Gastroesophageal sphincter (tissue), 4 donors: ENCODE measurements around the gene KRTCAP3. TPM values are rescaled to one million over a fixed set of nuclear protein-coding genes. Genes with fewer than 3 reads are reported as not detected.

Experiments used
- ATAC-seq: fragments of 150-250 bp; one replicate; pipeline ENCODE4 v1.9.1; 2016; ENCODE audit warnings: mild to moderate bottlenecking, moderate library complexity
- H3K27ac ChIP-seq, 4 donors: fragments of 200-600 bp; sonication (generic) in 3 of 4; 1 replicate in 3 of 4; 2 replicates in 1 of 4; pipeline ENCODE4 v1.5.1; 2016 to 2019
- H3K27me3 ChIP-seq: fragments of 200-600 bp; sonication (generic); one replicate; pipeline ENCODE4 v1.5.1; 2019
- H3K36me3 ChIP-seq, 2 donors: fragments of 200-600 bp; sonication (generic); one replicate each; pipeline ENCODE4 v1.5.1; 2019; ENCODE audit warnings: control low read depth in 1 of 2
- H3K4me1 ChIP-seq, 3 donors: fragments of 200-600 bp; sonication (generic); 1 replicate in 2 of 3; 2 replicates in 1 of 3; pipeline ENCODE4 v1.5.1; 2016 to 2019; ENCODE audit warnings: control low read depth in 2 of 3
- H3K4me3 ChIP-seq, 2 donors: fragments of 200-600 bp; sonication (generic); one replicate each; pipeline ENCODE4 v1.5.1; 2019; ENCODE audit warnings: mild to moderate bottlenecking in 1 of 2, moderate library complexity in 1 of 2
- H3K9me3 ChIP-seq, 3 donors: fragments of 200-600 bp; sonication (generic); one replicate each; pipeline ENCODE4 v1.5.1; 2017 to 2019; ENCODE audit warnings: control low read depth in 2 of 3
- EP300 ChIP-seq: sonication (generic); formaldehyde crosslinking; IDR thresholded peaks from one replicate; pipeline ENCODE4 v1.6.1; 2017; ENCODE audit warnings: antibody characterized with exemption, mild to moderate bottlenecking
- POLR2A ChIP-seq, 2 donors: fragments of 450-650 bp; IDR thresholded peaks; one replicate each; pipeline ENCODE4 v1.6.1; 2017; ENCODE audit warnings: antibody characterized with exemption in 2 of 2, mild to moderate bottlenecking in 2 of 2, moderate library complexity in 1 of 2
- POLR2AphosphoS5 ChIP-seq: sonication (generic); formaldehyde crosslinking; IDR thresholded peaks from one replicate; pipeline ENCODE4 v1.6.1; 2017; ENCODE audit warnings: antibody characterized with exemption
- WGBS, 2 donors: methylation state at CpG; one replicate each; pipeline ENCODE4 v1.1.5; 2018; ENCODE audit warnings: low coverage in 1 of 2; 5-methylcytosine and 5-hydroxymethylcytosine counted together
- total RNA-seq, 4 donors: library from RNA; depleted of rRNA; stranded (reverse); fragments of >200 nt; gene quantifications; one replicate each; pipeline ENCODE4 v1.1.0, GENCODE V29; 2016
- TF ChIP-seq, protein P1 (sequence below), 4 experiments: fragments of 200-600 bp in 2 of 4; fragments of 450-650 bp in 2 of 4; sonication (generic) in 1 of 4; IDR thresholded peaks; one replicate each; pipeline ENCODE4 v1.5.1; 2017 to 2019; ENCODE audit warnings: antibody characterized with exemption in 4 of 4, mild to moderate bottlenecking in 2 of 4, moderate library complexity in 2 of 4

KRTCAP3 gene
- total RNA-seq, 4 donors from 2014 or later, result 0.94 to 1.1 TPM; not detected in 2

DNA sequence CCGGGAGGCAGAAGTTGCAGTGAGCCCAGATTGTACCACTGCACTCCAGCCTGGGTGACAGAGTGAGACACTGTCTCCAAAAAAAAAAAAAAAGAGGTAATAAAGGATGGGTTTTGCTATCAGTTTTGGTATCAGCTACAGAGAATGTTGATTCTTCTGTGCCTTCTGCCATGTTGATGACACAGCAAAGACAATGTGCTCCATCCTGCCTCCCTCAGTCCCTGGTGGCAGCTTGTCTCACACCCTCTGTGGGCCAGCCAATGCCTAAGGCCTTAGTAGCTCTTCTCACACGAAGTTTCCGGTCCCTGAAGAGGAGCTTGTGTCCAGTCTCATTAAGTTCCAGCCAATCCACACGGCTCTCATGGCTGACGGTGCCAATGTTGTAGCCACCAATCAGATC lies 29.8 kb downstream of the KRTCAP3 start:
- 93% methylated on average over 5 of the region's 5 CpGs; no CpG with 5 or more reads in 1 of the 2 donors for WGBS, 2 donors
- ATAC-seq, result no peak
- Histone ChIP-seq H3K27me3 (no peaks in the 10 kb centered on the region), H3K27ac (no peak overlapping the region), H3K4me1 (no peaks in the 10 kb centered on the region), H3K9me3 (no peaks in the 10 kb centered on the region), H3K4me3 (no peak overlapping the region), H3K36me3 (peaks cover 0 to 82% of the 10 kb centered on the region in 2 donors)
- no peak for TF ChIP-seq POLR2A (IDR thresholded peaks at IDR 0.05)
- no peak for TF ChIP-seq POLR2AphosphoS5
- TF ChIP-seq EP300, result no peak

DNA sequence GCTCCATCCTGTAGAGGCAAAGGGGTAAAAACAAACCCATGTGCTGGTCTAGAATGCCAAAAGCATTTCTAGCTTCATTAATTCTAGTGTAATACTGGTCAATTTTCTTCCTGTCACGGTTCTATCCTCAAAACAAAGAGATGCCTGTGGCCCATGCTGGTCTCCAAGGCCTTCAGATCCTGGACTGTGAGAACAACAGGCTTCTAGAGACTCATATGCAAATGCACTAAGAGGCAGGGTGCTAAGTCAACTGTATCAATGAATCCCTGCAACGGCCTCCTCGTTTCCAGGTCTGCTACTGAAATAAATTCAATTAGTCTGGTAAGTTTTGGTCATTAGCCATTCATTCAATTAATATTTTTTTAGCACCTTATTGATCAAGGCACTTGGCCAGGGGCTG lies 43.3 kb downstream of the KRTCAP3 start:
- H3K36me3 ChIP-seq, result peaks cover 4 to 52% of the 10 kb centered on the region in 2 donors
- no peaks in the 10 kb centered on the region for H3K27me3 ChIP-seq
- peaks cover 0 to 30% (median 0%) of the 10 kb centered on the region in 3 donors for H3K4me1 ChIP-seq
- no peak overlapping the region for H3K4me3 ChIP-seq
- no peaks in the 10 kb centered on the region for H3K9me3 ChIP-seq
- H3K27ac ChIP-seq, result no peak overlapping the region
- TF ChIP-seq POLR2A (IDR thresholded peaks at IDR 0.05) (no peak), EP300 (no peak), POLR2AphosphoS5 (no peak)
- TF ChIP-seq, protein P1, sequence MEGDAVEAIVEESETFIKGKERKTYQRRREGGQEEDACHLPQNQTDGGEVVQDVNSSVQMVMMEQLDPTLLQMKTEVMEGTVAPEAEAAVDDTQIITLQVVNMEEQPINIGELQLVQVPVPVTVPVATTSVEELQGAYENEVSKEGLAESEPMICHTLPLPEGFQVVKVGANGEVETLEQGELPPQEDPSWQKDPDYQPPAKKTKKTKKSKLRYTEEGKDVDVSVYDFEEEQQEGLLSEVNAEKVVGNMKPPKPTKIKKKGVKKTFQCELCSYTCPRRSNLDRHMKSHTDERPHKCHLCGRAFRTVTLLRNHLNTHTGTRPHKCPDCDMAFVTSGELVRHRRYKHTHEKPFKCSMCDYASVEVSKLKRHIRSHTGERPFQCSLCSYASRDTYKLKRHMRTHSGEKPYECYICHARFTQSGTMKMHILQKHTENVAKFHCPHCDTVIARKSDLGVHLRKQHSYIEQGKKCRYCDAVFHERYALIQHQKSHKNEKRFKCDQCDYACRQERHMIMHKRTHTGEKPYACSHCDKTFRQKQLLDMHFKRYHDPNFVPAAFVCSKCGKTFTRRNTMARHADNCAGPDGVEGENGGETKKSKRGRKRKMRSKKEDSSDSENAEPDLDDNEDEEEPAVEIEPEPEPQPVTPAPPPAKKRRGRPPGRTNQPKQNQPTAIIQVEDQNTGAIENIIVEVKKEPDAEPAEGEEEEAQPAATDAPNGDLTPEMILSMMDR (IDR thresholded peaks at IDR 0.05), result no peak
- no peak for ATAC-seq
- WGBS, 2 donors, result 49 to 60% methylated on average over 1 to 3 of the region's 3 CpGs

DNA sequence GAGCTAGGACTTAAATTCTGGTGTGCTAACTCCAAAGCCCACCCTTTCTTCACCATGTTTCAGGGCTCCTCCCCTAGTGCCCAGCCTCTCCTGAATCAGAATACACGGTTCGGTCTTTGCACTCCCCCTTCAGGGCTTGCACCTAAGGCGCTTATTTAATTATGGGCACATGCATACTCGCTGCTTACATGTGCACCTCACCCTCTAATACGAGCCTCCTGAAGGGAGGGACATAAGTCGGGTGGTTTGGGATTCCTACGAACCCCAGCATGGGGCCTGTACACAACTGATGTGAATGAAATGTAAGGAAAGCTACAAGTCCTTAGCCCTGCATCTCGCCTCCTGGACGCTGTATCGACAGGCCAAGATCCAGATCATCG lies 46.9 kb downstream of the KRTCAP3 start:
- ATAC-seq, result peak; percentile 4
- 0 to 3% methylated on average over 10 to 11 of the region's 11 CpGs for WGBS, 2 donors
- Histone ChIP-seq H3K9me3 (no peaks in the 10 kb centered on the region), H3K36me3 (peaks cover 0 to 21% of the 10 kb centered on the region in 2 donors), H3K4me3 (peak overlapping the region; percentile 60 to 63), H3K27me3 (no peaks in the 10 kb centered on the region), H3K4me1 (peaks cover 0 to 34% (median 0%) of the 10 kb centered on the region in 3 donors), H3K27ac (peak overlapping the region; percentile 22 to 85 (median 80))
- TF ChIP-seq POLR2AphosphoS5, result no peak
- TF ChIP-seq EP300, result no peak
- TF ChIP-seq, protein P1 (IDR thresholded peaks at IDR 0.05), result no peak
- TF ChIP-seq POLR2A (IDR thresholded peaks at IDR 0.05), result no peak

DNA sequence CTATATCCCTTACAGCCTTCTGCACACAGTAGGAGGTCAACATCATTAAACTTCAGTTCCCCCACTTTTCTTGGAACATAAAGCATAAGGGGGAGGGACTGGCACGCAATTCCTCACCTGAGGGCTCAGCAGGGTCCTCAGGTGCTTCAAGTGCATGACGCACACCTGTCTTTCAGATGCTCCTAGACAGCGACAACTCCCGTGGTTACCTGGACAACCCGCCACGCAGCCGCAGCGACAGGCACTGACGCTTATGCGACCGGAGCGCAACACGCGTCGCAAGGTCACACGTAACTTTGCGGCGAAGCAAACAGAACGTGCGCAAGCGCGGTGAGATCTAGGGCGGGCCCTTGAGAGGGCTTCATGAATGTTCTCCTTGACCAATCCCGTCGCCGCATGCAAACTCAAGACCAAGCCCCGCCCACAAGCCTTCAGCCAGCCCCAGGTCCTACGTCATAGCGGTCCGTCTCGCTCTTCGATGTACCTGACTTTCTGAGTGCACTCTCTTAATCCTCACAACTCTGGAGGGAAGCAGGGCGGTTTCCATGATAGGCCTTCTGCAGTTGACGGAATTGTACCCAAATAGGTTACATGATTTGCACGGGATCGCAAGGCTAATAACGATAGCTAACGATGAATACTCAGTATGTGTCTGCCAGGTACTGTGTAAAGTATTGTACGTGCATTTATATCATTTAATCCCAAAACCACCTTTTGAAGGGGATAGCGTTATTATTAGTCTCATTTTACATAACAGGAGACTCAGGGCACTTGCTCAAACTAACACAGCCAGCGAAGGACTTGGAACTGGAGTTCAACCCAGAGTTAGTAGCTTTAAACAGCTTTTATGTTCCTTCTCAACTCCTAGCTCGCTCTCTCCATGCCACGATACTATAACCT lies 47.6 kb downstream of the KRTCAP3 start, which contains the start of gene IFT172:
TSS of gene IFT172 (minus strand) at position 246 of the 900 bp plus-strand sequence. CDS start at position 156, 90 bp downstream.
- TF ChIP-seq, protein P1 (IDR thresholded peaks at IDR 0.05), result no peak
- TF ChIP-seq POLR2A (IDR thresholded peaks at IDR 0.05) (peak; percentile 43 to 60), EP300 (no peak), POLR2AphosphoS5 (peak; percentile 90)
- Histone ChIP-seq H3K27ac (peak within 1 kb of the TSS; percentile 76 to 85 (median 84)), H3K4me3 (peak within 1 kb of the TSS; percentile 60 to 63), H3K36me3 (peaks cover 0 to 15% of the 10 kb centered on the region in 2 donors), H3K4me1 (peaks cover 0 to 41% (median 0%) of the 10 kb centered on the region in 3 donors), H3K27me3 (no peaks in the 10 kb centered on the region), H3K9me3 (no peaks in the 10 kb centered on the region)
- ATAC-seq, result peak; percentile 99
- WGBS, 2 donors, result 3 to 15% methylated on average over 11 to 34 of the region's 43 CpGs

DNA sequence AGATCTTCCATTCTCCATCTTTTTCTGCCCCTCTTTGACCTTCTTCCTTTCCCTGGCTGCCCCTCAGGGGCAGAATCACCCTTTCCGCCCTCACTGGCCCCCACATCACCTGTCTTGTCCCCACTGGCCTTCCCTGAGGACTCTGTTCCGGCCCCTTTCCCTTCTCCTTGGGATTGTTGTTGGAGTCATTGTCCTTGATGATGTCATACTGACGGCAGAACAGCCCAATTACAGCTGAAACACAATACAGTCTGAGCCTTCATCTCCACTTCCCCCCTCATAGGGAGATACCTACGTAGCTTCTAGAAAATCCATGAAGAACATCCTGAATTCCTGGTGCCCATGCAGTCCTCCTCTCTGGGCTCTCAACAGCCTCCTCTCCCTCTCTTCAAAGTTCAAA lies 50.4 kb downstream of the KRTCAP3 start:
- TF ChIP-seq EP300 (no peak), POLR2AphosphoS5 (no peak), POLR2A (IDR thresholded peaks at IDR 0.05) (no peak)
- TF ChIP-seq, protein P1 (IDR thresholded peaks at IDR 0.05), result no peak
- H3K27ac ChIP-seq, result no peak overlapping the region
- H3K27me3 ChIP-seq, result no peaks in the 10 kb centered on the region
- 93 to 100% methylated on average over 2 to 4 of the region's 4 CpGs for WGBS, 2 donors
- no peak overlapping the region for H3K4me3 ChIP-seq
- ATAC-seq, result no peak
- H3K4me1 ChIP-seq, result peaks cover 0 to 48% (median 0%) of the 10 kb centered on the region in 3 donors
- H3K36me3 ChIP-seq, result peaks cover 0 to 5% of the 10 kb centered on the region in 2 donors
- no peaks in the 10 kb centered on the region for H3K9me3 ChIP-seq
